Loucy (cell line): ENCODE measurements around the gene FOXP1.
A peak's percentile ranks its signal among the peaks of the same experiment; 100 is the strongest.

Experiments used
- H2AFZ ChIP-seq: fragments of 200-600 bp; sonication (generic); 2 replicates; pipeline ENCODE4 v1.6.0; 2016; ENCODE audit warnings: antibody characterized with exemption, mild to moderate bottlenecking, low read length, moderate library complexity
- H3F3A ChIP-seq: fragments of 200-600 bp; 2 replicates; pipeline ENCODE4 v1.6.0; 2016; ENCODE audit warnings: antibody characterized with exemption, low read depth, mild to moderate bottlenecking
- H3K27me3 ChIP-seq: fragments of 200-600 bp; sonication (generic); 2 replicates; pipeline ENCODE4 v1.6.1; 2014; ENCODE audit warnings: low read length, mild to moderate bottlenecking; ENCODE audit not compliant: insufficient read depth, poor library complexity, severe bottlenecking
- H3K36me3 ChIP-seq: fragments of 200-600 bp; sonication (generic); 2 replicates; pipeline ENCODE4 v1.6.1; 2016; ENCODE audit warnings: low read length; ENCODE audit not compliant: insufficient read depth
- H3K4me1 ChIP-seq: fragments of 200-600 bp; sonication (generic); 2 replicates; pipeline ENCODE4 v1.5.1; 2014; ENCODE audit warnings: low read length, mild to moderate bottlenecking; ENCODE audit not compliant: insufficient read depth, poor library complexity, severe bottlenecking
- H3K4me2 ChIP-seq: fragments of 200-600 bp; sonication (generic); 2 replicates; pipeline ENCODE4 v1.6.0; 2014; ENCODE audit warnings: antibody characterized with exemption, low read length, low read depth, mild to moderate bottlenecking; ENCODE audit not compliant: poor library complexity, severe bottlenecking
- H3K4me3 ChIP-seq: fragments of 200-600 bp; sonication (generic); 2 replicates; pipeline ENCODE4 v1.5.1; 2014; ENCODE audit warnings: low read length, mild to moderate bottlenecking, mixed read lengths; ENCODE audit not compliant: poor library complexity, severe bottlenecking
- H3K79me2 ChIP-seq: fragments of 200-600 bp; sonication (generic); 2 replicates; pipeline ENCODE4 v1.6.1; 2014; ENCODE audit warnings: low read length; ENCODE audit not compliant: insufficient read depth
- H3K9ac ChIP-seq: fragments of 200-600 bp; sonication (generic); 2 replicates; pipeline ENCODE4 v1.6.0; 2014; ENCODE audit warnings: mild to moderate bottlenecking, low read depth, low read length, moderate library complexity; ENCODE audit not compliant: poor library complexity, severe bottlenecking
- H3K9me2 ChIP-seq: fragments of 200-600 bp; sonication (generic); replicated peaks from 2 replicates; pipeline ENCODE4 v1.6.1; 2016; ENCODE audit warnings: low read depth, low read length, mixed read lengths
- H3K9me3 ChIP-seq: fragments of 200-600 bp; sonication (generic); 2 replicates; pipeline ENCODE4 v1.6.1; 2014; ENCODE audit warnings: mild to moderate bottlenecking, antibody characterized with exemption, low read length, low read depth; ENCODE audit not compliant: insufficient read depth
- H4K20me1 ChIP-seq: fragments of 200-600 bp; sonication (generic); 2 replicates; pipeline ENCODE4 v1.6.0; 2014; ENCODE audit warnings: antibody characterized with exemption, low read length, mild to moderate bottlenecking; ENCODE audit not compliant: insufficient read depth, poor library complexity, severe bottlenecking
- CTCF ChIP-seq: fragments of 200-600 bp; sonication (generic); conservative IDR thresholded peaks from 2 replicates; pipeline ENCODE4 v1.5.1; 2014; ENCODE audit warnings: mild to moderate bottlenecking, antibody characterized with exemption, low read length
- EZH2phosphoT487 ChIP-seq: fragments of 200-600 bp; IDR thresholded peaks from 2 replicates; pipeline ENCODE4 v1.6.1; 2018; ENCODE audit warnings: antibody characterized with exemption, mild to moderate bottlenecking, moderate library complexity, borderline replicate concordance

FOXP1 gene

GRCh38 chr3:71288269-71288930 lies 295.1 kb downstream of the FOXP1 start:
- Histone ChIP-seq H4K20me1 (no peaks in the 10 kb centered on the region), H3K9me3 (no peaks in the 10 kb centered on the region), H3K36me3 (no peaks in the 10 kb centered on the region), H3K4me3 (no peak overlapping the region), H3K4me1 (peaks cover 20% of the 10 kb centered on the region), H3K79me2 (peaks cover 17% of the 10 kb centered on the region), H3K9me2 (no peaks in the 10 kb centered on the region), H3F3A (no peaks in the 10 kb centered on the region), H3K4me2 (no peak overlapping the region), H2AFZ (no peak overlapping the region), H3K9ac (no peak overlapping the region), H3K27me3 (no peaks in the 10 kb centered on the region)
- TF ChIP-seq CTCF (no peak), EZH2phosphoT487 (no peak)

GRCh38 chr3:71285086-71285485 lies 298.4 kb downstream of the FOXP1 start:
- no peaks in the 10 kb centered on the region for H3K9me3 ChIP-seq
- peaks cover 22% of the 10 kb centered on the region for H3K79me2 ChIP-seq
- H3K9ac ChIP-seq, result peak overlapping the region; percentile 12
- no peaks in the 10 kb centered on the region for H3K36me3 ChIP-seq
- TF ChIP-seq EZH2phosphoT487, result no peak
- H2AFZ ChIP-seq, result no peak overlapping the region
- H3F3A ChIP-seq, result no peaks in the 10 kb centered on the region
- no peaks in the 10 kb centered on the region for H4K20me1 ChIP-seq
- H3K9me2 ChIP-seq, result no peaks in the 10 kb centered on the region
- no peaks in the 10 kb centered on the region for H3K27me3 ChIP-seq
- H3K4me1 ChIP-seq, result peaks cover 15% of the 10 kb centered on the region
- peak overlapping the region; percentile 51 for H3K4me2 ChIP-seq
- H3K4me3 ChIP-seq, result peak overlapping the region; percentile 30

- Histone ChIP-seq H3K27me3 (no peaks in the 10 kb centered on the region), H3K36me3 (no peaks in the 10 kb centered on the region), H4K20me1 (no peaks in the 10 kb centered on the region), H3K9me2 (no peaks in the 10 kb centered on the region), H3K79me2 (peaks cover 22% of the 10 kb centered on the region), H3K4me2 (no peak overlapping the region), H3F3A (no peaks in the 10 kb centered on the region), H2AFZ (no peak overlapping the region), H3K4me3 (no peak overlapping the region), H3K4me1 (peaks cover 15% of the 10 kb centered on the region), H3K9ac (no peak overlapping the region), H3K9me3 (no peaks in the 10 kb centered on the region)
- TF ChIP-seq CTCF (no peak), EZH2phosphoT487 (no peak)
Measured at GRCh38 chr3:71282976-71283375, 300.6 kb downstream of the FOXP1 start.

- Histone ChIP-seq H3K4me2 (no peak overlapping the region), H3F3A (no peaks in the 10 kb centered on the region), H3K9ac (no peak overlapping the region), H3K36me3 (no peaks in the 10 kb centered on the region), H3K79me2 (peaks cover 26% of the 10 kb centered on the region), H3K4me1 (peaks cover 19% of the 10 kb centered on the region), H3K27me3 (no peaks in the 10 kb centered on the region), H3K9me2 (no peaks in the 10 kb centered on the region), H3K4me3 (no peak overlapping the region), H2AFZ (no peak overlapping the region), H3K9me3 (no peaks in the 10 kb centered on the region), H4K20me1 (no peaks in the 10 kb centered on the region)
- TF ChIP-seq EZH2phosphoT487 (no peak), CTCF (no peak)
Measured at GRCh38 chr3:71281280-71281679, 302.2 kb downstream of the FOXP1 start.
